Measurements from ENCODE around the gene WHRN. TPM values are rescaled to one million over a fixed set of nuclear protein-coding genes. Genes with fewer than 3 reads are reported as not detected.
A peak's percentile ranks its signal among the peaks of the same experiment; 100 is the strongest.

The WHRN gene
- total and polyA plus RNA-seq, 2 of the 13 experiments (the other 11 are each of a cell fraction or from before 2014, with no cell fraction given) = 2.3 to 5.3 TPM

- Histone ChIP-seq H2AFZ (ENCODE audit: low read length) (no peak overlapping the region), H3K9ac (ENCODE audit: insufficient read depth, low read depth, low read length) (no peak overlapping the region), H4K20me1 (ENCODE audit: insufficient read depth, low read length) (0 out of 2 replicates have a peak, but pooled peaks cover 5% of the 10 kb centered on the region), H3K4me2 (ENCODE audit: low read depth, low read length) (peak overlapping the region; percentile 89), H3K27me3 (ENCODE audit: control insufficient read depth in 1 of 2, insufficient read depth in 2 of 2, low read length in 2 of 2) (no peaks in the 10 kb centered on the region), H3K9me3 (ENCODE audit: low read length) (no peaks in the 10 kb centered on the region), H3K79me2 (ENCODE audit: insufficient read depth, low read length) (no peaks in the 10 kb centered on the region), H3K4me3 (replicated peaks in 1 of 3; ENCODE audit: insufficient read depth in 1 of 3, low read depth in 2 of 3, low read length in 3 of 3) (peak overlapping the region in 2 of 3 experiments; percentile 21 to 68; a peak in 2 of 6 replicates), H3K36me3 (replicated peaks in 1 of 2; ENCODE audit: control insufficient read depth in 1 of 2, insufficient read depth in 2 of 2, low read length in 2 of 2) (no peaks in the 10 kb centered on the region), H3K27ac (ENCODE audit: extremely low read length, insufficient read depth, low read length) (peak overlapping the region; percentile 48), H3K4me1 (ENCODE audit: insufficient read depth, low read length) (peaks cover 47% of the 10 kb centered on the region)
- BruUV-seq (replicated peaks) = no TSS peak
- ChIA-PET CTCF (ENCODE audit: low intra/inter-chr PET ratio, low total read pairs) (no interaction called here), POLR2A (interaction anchor here (3.4 kb wide), 1 partner anchor 12 kb away, joined by 24 read pairs; no protein-coding TSS in a partner anchor)
- in situ Hi-C loops (cut with HindIII; ENCODE audit: extremely low pct_ligation_motif_present, low pct_unique_long_range_greater_than_20kb) (no loop called here), intact Hi-C loops (cut with micrococcal nuclease; ENCODE audit: unreplicated experiment) (loop anchor here (5.0 kb wide), 1 partner anchor 48 kb away; no protein-coding TSS in a partner anchor)
- WGBS (ENCODE audit: low lambda C conversion rate) = 61% methylated on average over 9 of the region's 11 CpGs
- DNase-seq (ENCODE audit: low spot score) (peak; percentile 54), FAIRE-seq (peak; percentile 75), ATAC-seq (peak; percentile 57)
- TF ChIP-seq TAF1 (CRISPR knock-in tag; IDR thresholded peaks at IDR 0.05) (no peak), HMG20B (CRISPR knock-in tag; conservative IDR thresholded peaks at IDR 0.05) (no peak), ZNF616 (CRISPR knock-in tag; IDR thresholded peaks at IDR 0.05; ENCODE audit: low read depth) (no peak), ZSCAN29 (CRISPR knock-in tag; conservative IDR thresholded peaks at IDR 0.05) (no peak), ZMYM4 (CRISPR knock-in tag; IDR thresholded peaks at IDR 0.05) (no peak), ZFP91 (CRISPR knock-in tag; IDR thresholded peaks at IDR 0.05; ENCODE audit: borderline replicate concordance) (no peak), ZNF329 (CRISPR knock-in tag; IDR thresholded peaks at IDR 0.05; ENCODE audit: low read depth) (no peak), GATAD2A (CRISPR knock-in tag; IDR thresholded peaks at IDR 0.05) (0 out of 2 replicates have a peak, but pooled peaks have one; percentile 24), ZSCAN20 (CRISPR knock-in tag; IDR thresholded peaks at IDR 0.05; ENCODE audit: borderline replicate concordance) (no peak), RARA (CRISPR knock-in tag; IDR thresholded peaks at IDR 0.05) (peak; percentile 5; the same call in 1 of the 2 replicates), AHR (CRISPR knock-in tag; IDR thresholded peaks at IDR 0.05) (no peak)
- TF ChIP-seq, protein P1, sequence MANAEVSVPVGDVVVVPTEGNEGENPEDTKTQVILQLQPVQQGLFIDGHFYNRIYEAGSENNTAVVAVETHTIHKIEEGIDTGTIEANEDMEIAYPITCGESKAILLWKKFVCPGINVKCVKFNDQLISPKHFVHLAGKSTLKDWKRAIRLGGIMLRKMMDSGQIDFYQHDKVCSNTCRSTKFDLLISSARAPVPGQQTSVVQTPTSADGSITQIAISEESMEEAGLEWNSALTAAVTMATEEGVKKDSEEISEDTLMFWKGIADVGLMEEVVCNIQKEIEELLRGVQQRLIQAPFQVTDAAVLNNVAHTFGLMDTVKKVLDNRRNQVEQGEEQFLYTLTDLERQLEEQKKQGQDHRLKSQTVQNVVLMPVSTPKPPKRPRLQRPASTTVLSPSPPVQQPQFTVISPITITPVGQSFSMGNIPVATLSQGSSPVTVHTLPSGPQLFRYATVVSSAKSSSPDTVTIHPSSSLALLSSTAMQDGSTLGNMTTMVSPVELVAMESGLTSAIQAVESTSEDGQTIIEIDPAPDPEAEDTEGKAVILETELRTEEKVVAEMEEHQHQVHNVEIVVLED (CRISPR knock-in tag; IDR thresholded peaks at IDR 0.05; ENCODE audit: borderline replicate concordance) = no peak
- TF ChIP-seq, protein P2, sequence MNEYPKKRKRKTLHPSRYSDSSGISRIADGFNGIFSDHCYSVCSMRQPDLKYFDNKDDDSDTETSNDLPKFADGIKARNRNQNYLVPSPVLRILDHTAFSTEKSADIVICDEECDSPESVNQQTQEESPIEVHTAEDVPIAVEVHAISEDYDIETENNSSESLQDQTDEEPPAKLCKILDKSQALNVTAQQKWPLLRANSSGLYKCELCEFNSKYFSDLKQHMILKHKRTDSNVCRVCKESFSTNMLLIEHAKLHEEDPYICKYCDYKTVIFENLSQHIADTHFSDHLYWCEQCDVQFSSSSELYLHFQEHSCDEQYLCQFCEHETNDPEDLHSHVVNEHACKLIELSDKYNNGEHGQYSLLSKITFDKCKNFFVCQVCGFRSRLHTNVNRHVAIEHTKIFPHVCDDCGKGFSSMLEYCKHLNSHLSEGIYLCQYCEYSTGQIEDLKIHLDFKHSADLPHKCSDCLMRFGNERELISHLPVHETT (CRISPR knock-in tag; conservative IDR thresholded peaks at IDR 0.05) = no peak
- TF ChIP-seq, protein P3, sequence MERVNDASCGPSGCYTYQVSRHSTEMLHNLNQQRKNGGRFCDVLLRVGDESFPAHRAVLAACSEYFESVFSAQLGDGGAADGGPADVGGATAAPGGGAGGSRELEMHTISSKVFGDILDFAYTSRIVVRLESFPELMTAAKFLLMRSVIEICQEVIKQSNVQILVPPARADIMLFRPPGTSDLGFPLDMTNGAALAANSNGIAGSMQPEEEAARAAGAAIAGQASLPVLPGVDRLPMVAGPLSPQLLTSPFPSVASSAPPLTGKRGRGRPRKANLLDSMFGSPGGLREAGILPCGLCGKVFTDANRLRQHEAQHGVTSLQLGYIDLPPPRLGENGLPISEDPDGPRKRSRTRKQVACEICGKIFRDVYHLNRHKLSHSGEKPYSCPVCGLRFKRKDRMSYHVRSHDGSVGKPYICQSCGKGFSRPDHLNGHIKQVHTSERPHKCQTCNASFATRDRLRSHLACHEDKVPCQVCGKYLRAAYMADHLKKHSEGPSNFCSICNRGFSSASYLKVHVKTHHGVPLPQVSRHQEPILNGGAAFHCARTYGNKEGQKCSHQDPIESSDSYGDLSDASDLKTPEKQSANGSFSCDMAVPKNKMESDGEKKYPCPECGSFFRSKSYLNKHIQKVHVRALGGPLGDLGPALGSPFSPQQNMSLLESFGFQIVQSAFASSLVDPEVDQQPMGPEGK (CRISPR knock-in tag; IDR thresholded peaks at IDR 0.05) = peak; percentile 29; the same call in 1 of the 2 replicates
- TF ChIP-seq, protein P4, sequence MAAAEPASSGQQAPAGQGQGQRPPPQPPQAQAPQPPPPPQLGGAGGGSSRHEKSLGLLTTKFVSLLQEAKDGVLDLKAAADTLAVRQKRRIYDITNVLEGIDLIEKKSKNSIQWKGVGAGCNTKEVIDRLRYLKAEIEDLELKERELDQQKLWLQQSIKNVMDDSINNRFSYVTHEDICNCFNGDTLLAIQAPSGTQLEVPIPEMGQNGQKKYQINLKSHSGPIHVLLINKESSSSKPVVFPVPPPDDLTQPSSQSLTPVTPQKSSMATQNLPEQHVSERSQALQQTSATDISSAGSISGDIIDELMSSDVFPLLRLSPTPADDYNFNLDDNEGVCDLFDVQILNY (CRISPR knock-in tag; conservative IDR thresholded peaks at IDR 0.05) = no peak
Observed at GRCh38 chr9:114385397-114386181, 119.7 kb downstream of the WHRN start.

Measured in HepG2 (cell line).